ENCODE data around the gene TWNK. TPM values are rescaled to one million over a fixed set of nuclear protein-coding genes. Genes with fewer than 3 reads are reported as not detected.

TWNK gene
- total RNA-seq, 4 donors from 2014 or later, result 8.3 to 10.8 (median 8.9) TPM

GRCh38 chr10:100976906-100977305 is 10.4 kb upstream of the TWNK start:
- no peak overlapping the region for H3K27ac ChIP-seq
- WGBS, 2 donors (ENCODE audit: low coverage in 1 of 2), result 79 to 88% methylated on average over 3 of the region's 3 CpGs
- no peaks in the 10 kb centered on the region for H3K27me3 ChIP-seq
- no peak for ATAC-seq
- H3K4me1 ChIP-seq, result no peaks in the 10 kb centered on the region
- H3K9me3 ChIP-seq, result no peaks in the 10 kb centered on the region
- TF ChIP-seq CTCF (IDR thresholded peaks at IDR 0.05), result no peak
- TF ChIP-seq POLR2A (IDR thresholded peaks at IDR 0.05), result no peak
- no peak for TF ChIP-seq POLR2AphosphoS5 (IDR thresholded peaks at IDR 0.05)
- no peak for TF ChIP-seq EP300 (IDR thresholded peaks at IDR 0.05)
- peaks cover 0 to 51% of the 10 kb centered on the region in 2 donors for H3K36me3 ChIP-seq
- H3K4me3 ChIP-seq, result no peak overlapping the region

GRCh38 chr10:100977436-100977835 is 9.9 kb upstream of the TWNK start:
- Histone ChIP-seq H3K36me3 (peaks cover 0 to 56% of the 10 kb centered on the region in 2 donors), H3K4me3 (no peak overlapping the region), H3K27me3 (no peaks in the 10 kb centered on the region), H3K9me3 (no peaks in the 10 kb centered on the region), H3K4me1 (no peaks in the 10 kb centered on the region), H3K27ac (no peak overlapping the region)
- WGBS, 2 donors (ENCODE audit: low coverage in 1 of 2), result 69 to 75% methylated on average over 4 of the region's 6 CpGs
- TF ChIP-seq CTCF (IDR thresholded peaks at IDR 0.05) (no peak), EP300 (IDR thresholded peaks at IDR 0.05) (no peak), POLR2AphosphoS5 (IDR thresholded peaks at IDR 0.05) (no peak), POLR2A (IDR thresholded peaks at IDR 0.05) (no peak)
- no peak for ATAC-seq

GRCh38 chr10:100978121-100978900 is 9.0 kb upstream of the TWNK start:
- no peaks in the 10 kb centered on the region for H3K4me1 ChIP-seq
- peaks cover 0 to 65% of the 10 kb centered on the region in 2 donors for H3K36me3 ChIP-seq
- no peak for TF ChIP-seq POLR2AphosphoS5 (IDR thresholded peaks at IDR 0.05)
- no peak for TF ChIP-seq EP300 (IDR thresholded peaks at IDR 0.05)
- no peak for TF ChIP-seq CTCF (IDR thresholded peaks at IDR 0.05)
- no peak for TF ChIP-seq POLR2A (IDR thresholded peaks at IDR 0.05)
- no peaks in the 10 kb centered on the region for H3K27me3 ChIP-seq
- WGBS, 2 donors (ENCODE audit: low coverage in 1 of 2), result 87 to 94% methylated on average over 3 to 6 of the region's 13 CpGs
- no peak for ATAC-seq
- H3K9me3 ChIP-seq, result no peaks in the 10 kb centered on the region
- H3K4me3 ChIP-seq, result no peak overlapping the region
- H3K27ac ChIP-seq, result no peak overlapping the region

GRCh38 chr10:100978901-100979195 is 8.5 kb upstream of the TWNK start:
- no peak overlapping the region for H3K4me3 ChIP-seq
- H3K27me3 ChIP-seq, result no peaks in the 10 kb centered on the region
- H3K27ac ChIP-seq, result no peak overlapping the region
- TF ChIP-seq POLR2AphosphoS5 (IDR thresholded peaks at IDR 0.05), result no peak
- TF ChIP-seq CTCF (IDR thresholded peaks at IDR 0.05), result no peak
- no peak for TF ChIP-seq EP300 (IDR thresholded peaks at IDR 0.05)
- peaks cover 0 to 70% of the 10 kb centered on the region in 2 donors for H3K36me3 ChIP-seq
- WGBS, 2 donors (ENCODE audit: low coverage in 1 of 2), result 76% methylated on average over 6 of the region's 10 CpGs; no CpG with 5 or more reads in 1 of the 2 donors
- no peaks in the 10 kb centered on the region for H3K9me3 ChIP-seq
- ATAC-seq, result no peak
- H3K4me1 ChIP-seq, result no peaks in the 10 kb centered on the region

- Histone ChIP-seq H3K4me1 (no peaks in the 10 kb centered on the region), H3K27ac (no peak overlapping the region), H3K36me3 (peaks cover 0 to 79% of the 10 kb centered on the region in 2 donors), H3K9me3 (no peaks in the 10 kb centered on the region), H3K4me3 (no peak overlapping the region), H3K27me3 (no peaks in the 10 kb centered on the region)
- 94 to 100% methylated on average over 4 to 7 of the region's 16 CpGs for WGBS, 2 donors (ENCODE audit: low coverage in 1 of 2)
- TF ChIP-seq CTCF (IDR thresholded peaks at IDR 0.05) (no peak), POLR2AphosphoS5 (IDR thresholded peaks at IDR 0.05) (no peak), POLR2A (IDR thresholded peaks at IDR 0.05) (no peak), EP300 (IDR thresholded peaks at IDR 0.05) (no peak)
- no peak for ATAC-seq
Measured at GRCh38 chr10:100979791-100980272, 7.5 kb upstream of the TWNK start.

Measured in gastroesophageal sphincter (tissue), 4 donors.